WTC11 (cell line): ENCODE results near the gene SLC39A2.

Experiments
- ATF6 ChIP-seq: sonication (generic); formaldehyde crosslinking; IDR thresholded peaks from 2 replicates; pipeline ENCODE4 v1.8.1; 2023; ENCODE audit warnings: mild to moderate bottlenecking, missing genetic modification reagents
- CREB1 ChIP-seq: sonication (generic); formaldehyde crosslinking; IDR thresholded peaks from 2 replicates; pipeline ENCODE4 v1.8.0; 2023; ENCODE audit warnings: mild to moderate bottlenecking, missing genetic modification reagents
- CTCF ChIP-seq: fragments of 200-600 bp; IDR thresholded peaks from 2 replicates; pipeline ENCODE4 v1.8.0; 2022; ENCODE audit warnings: antibody characterized with exemption
- NFYB ChIP-seq: sonication (generic); formaldehyde crosslinking; conservative IDR thresholded peaks from 2 replicates; pipeline ENCODE4 v1.8.0; 2022; ENCODE audit warnings: low read depth, missing genetic modification reagents
- ZNF317 ChIP-seq: sonication (generic); formaldehyde crosslinking; IDR thresholded peaks from 2 replicates; pipeline ENCODE4 v1.8.1; 2023; ENCODE audit warnings: low read depth, mild to moderate bottlenecking, moderate library complexity, missing genetic modification reagents, borderline replicate concordance

- TF ChIP-seq CTCF (no peak), CREB1 (CRISPR knock-in tag) (no peak), NFYB (no peak), ZNF317 (CRISPR knock-in tag) (no peak), ATF6 (no peak)
Observed at GRCh38 chr14:20997564-20997963, 1.5 kb upstream of the SLC39A2 start.
